Activated effector memory CD4-positive, alpha-beta T cell treated with anti-CD3 and anti-CD28 coated beads, Interleukin-2, amount 50 U/mL, for 16 hours (primary cell): ENCODE data around the gene PTGES.
"Not testable (repeated sequence)": the region's sequence is repeated elsewhere in the genome, so short reads cannot be mapped to it uniquely, and the experiment has no call there.

Experiments used
- DNase-seq: peaks from one replicate; pipeline ENCODE4 v3.0.0-alpha.2; 2020

Gene PTGES

DNA sequence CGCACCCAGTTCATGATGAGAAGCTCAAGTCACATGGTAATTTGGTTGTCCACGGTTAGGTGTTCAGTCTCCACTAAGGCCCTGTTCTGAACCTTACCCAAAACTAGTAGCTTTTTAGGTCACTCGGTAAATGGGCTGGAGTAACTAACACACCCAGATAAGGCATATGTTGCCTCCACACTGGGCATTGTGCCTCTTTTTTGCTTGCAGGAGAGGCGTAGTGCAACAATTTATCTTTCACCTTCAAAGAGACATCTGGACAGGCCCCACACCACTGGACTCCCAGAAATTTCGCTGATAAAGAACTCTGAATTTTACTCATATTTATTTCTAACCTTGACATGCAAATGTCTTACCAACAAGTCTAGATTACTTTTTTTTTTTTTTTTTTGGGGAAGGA is 16.8 kb upstream of the PTGES start:
- no peak for DNase-seq

- no peak for DNase-seq
These were observed 15.6 kb upstream of the PTGES start for GRCh38 chr9:129768486-129768885.

DNA sequence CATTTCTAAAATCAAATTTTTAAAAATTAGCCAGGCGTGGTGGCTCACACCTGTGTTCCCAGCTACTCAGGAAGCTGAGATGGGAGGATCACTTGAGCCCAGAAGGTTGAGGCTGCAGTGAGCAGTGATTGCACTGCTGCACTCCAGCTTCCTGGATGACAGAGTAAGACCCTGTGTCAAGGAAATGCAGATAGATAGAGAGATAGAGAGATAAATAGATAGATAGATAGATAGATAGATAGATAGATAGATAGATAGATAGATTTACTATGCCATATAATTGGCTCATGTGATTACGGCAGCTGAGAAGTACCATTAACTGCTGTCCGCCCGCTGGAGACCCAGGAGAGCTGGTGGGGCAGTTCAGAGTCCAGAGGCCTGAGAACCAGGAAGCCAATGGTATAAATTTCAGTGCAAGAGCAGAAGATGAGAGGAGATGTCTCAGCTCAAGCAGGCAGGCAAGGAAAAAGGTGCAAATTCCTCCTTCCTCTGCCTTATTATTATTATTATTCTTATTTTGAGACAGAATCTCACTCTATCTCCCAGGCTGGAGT is 13.0 kb upstream of the PTGES start:
- no peak for DNase-seq

DNA sequence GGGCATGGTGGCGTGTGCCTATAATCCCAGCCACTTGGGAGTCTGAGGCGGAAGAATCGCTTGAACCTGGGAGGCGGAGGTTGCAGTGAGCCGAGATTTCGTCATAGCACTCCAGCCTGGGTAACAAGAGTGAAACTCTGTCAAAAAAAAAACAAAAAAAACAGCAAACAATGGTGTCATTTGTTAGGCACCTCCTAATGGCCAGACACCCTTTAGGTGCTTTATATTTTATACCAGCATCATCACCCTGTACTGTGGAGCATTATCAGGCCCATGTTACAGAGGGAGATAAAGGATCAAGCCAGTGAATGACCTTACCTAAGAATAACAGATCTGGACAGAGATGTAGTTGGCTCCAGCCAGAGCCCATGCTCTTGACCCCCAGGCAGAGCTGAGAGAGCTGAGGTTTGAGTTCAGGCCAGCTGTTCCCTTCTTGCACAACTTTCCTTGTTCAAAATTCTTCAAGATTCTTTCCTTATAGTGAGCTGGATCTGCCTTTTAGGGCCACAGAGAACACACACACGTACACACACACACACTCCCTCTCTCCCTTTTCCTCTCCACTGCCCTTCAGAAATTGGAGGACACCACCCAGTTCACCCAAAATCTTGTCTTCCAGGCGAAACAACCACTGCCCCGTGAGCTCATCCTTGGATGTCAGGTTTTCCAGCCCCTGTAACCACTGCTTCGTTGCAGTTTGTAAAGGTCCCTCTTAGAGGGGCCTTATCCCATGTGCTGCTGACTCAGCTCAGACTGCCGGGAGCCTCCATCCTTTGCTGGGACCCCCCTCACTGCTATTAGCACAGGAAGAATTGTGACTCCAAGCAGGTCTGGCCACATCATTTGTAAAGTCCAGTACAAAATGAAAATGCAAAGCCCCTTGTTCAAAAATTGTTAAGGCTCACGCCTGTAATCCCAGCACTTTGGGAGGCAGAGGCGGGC is 10.4 kb upstream of the PTGES start:
- no peak for DNase-seq

DNA sequence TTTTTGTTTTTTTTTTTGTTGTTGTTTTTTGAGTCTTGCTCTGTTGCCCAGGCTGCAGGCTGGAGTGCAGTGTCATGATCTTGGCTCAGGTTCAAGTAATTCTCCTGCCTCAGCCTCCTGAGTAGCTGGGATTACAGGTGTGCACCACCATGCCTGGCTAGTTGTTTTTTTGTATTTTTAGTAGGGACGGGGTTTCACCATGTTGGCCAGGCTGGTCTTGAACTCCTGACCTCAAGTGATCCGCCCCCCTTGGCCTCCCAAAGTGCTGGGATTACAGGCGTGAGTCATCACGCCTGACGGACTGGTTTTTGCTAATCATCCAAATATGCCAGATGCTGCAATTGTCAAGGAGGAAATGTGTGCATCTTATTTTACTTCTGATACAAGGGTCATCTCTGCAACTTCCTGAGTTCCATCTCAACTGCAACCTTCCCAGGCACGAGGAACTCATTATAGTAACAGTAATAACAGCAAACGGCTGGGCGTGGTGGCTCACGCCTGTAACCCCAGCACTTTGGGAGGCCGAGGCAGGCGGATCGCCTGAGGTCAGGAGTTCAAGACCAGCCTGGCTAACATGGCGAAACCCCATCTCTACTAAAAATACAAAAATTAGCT is 9.6 kb upstream of the PTGES start:
- DNase-seq, result not testable (repeated sequence)

- DNase-seq, result no peak
These were observed 9.1 kb upstream of the PTGES start for GRCh38 chr9:129761901-129762369.

DNA sequence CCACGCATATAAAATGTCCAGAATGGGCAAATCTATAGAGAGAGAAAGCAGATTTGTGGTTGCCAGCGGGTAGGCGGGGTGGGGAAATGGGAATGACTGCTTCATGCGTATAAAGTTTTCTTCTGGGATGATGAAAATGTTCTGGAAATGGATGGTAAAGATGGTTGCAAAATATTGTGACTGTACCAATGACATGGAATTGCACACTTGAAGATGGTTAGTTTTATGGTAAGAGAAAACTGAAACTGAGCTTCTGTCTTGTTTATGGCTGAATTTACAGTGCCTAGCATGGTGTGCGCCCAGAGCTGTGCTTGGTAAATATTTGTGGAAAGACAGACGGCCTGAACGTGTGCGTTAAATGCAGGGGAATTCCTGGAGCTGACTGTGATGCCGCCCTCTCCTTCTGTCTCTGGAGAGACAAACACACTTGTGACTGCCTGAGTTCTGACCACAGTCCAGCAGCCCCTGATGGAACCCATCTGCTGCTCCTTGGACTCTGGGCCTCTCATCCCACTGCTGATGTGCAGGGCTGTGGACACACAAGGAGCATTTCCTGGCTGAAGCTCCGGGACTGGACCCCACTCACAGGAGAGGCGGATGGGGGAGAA is 8.6 kb upstream of the PTGES start:
- no peak for DNase-seq

DNA sequence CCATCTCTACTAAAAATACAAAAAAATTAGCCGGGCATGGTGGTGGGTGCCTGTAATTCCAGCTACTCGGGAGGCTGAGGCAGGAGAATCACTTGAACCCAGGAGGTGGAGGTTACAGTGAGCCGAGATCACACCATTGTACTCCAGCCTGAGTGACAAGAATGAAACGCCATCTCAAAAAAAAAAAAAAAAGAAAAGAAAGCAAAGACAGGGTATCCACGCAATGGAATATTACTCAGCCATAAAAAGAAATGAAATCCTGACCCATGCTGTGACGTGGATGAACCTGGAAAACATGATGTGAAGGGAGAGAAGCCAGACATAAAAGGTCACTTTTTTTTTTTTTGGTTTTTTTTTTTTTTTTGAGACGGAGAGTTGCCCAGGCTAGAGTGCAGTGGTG is 7.9 kb upstream of the PTGES start:
- DNase-seq, result not testable (repeated sequence)

GRCh38 chr9:129759804-129760502 is 7.1 kb upstream of the PTGES start:
- DNase-seq, result no peak

DNA sequence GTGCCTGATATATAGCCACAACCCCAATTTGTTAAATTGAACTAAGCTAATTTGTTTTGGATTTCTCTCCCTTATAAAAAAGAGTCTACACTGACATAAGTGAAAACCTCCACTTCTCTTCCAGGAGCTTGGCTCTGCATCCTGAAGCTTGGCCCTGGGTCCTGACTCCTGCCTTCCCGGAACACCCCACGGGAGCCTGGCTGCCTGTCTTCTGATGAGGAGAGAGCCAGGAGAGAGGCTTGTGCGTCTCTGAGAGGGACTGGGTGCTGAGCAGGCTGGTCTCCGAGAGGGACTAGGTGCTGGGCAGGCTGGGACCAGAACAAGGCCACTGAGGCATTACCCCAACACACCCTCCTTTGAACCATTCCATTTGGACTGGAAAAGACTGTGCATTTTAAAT is 6.5 kb upstream of the PTGES start:
- DNase-seq, result no peak

DNA sequence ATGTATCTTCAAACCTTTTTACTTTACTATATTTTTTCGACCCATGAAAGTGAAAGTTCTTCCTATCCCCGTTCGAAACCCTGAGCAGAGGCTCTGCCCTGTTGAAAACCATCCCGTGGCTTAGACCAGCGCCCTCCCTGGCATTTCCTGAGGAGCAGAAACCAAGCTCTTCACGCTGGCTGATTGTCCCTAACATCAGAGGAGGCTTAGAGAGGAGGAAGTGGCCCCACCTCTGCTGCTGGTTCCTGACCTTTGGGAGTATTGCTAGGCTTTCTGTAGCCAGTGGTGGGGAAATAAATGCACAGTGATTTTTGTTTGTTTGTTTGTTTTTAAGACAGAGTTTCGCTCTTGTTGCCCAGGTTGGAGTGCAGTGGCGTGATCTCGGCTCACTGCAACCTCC is 4.2 kb upstream of the PTGES start:
- DNase-seq, result no peak

DNA sequence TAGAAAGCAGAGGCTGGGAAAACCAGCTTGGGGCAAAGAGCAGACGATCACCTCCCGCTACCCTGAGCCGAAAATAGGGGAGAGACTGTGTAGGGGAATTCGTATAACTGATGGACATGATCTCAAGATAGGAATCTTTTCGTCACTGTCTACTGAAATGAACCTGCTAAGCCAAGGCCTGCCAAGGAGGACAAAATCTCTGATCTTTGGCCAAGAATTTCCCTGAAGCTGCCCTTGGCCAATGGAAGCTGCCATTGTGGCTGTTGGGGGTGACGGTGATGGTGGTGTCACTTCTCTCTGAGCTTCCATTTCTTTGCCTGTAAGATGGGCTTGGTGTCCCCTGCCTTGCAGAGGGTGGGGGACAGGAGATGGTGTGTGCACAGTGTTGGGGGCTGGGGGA is 3.3 kb upstream of the PTGES start:
- no peak for DNase-seq

- no peak for DNase-seq
These were observed 2.3 kb upstream of the PTGES start for GRCh38 chr9:129755151-129755550.

- DNase-seq, result no peak
These were observed 721 bp downstream of the PTGES start for GRCh38 chr9:129751841-129752801.

- DNase-seq, result no peak
These were observed 2.7 kb downstream of the PTGES start for GRCh38 chr9:129750013-129750638.

DNA sequence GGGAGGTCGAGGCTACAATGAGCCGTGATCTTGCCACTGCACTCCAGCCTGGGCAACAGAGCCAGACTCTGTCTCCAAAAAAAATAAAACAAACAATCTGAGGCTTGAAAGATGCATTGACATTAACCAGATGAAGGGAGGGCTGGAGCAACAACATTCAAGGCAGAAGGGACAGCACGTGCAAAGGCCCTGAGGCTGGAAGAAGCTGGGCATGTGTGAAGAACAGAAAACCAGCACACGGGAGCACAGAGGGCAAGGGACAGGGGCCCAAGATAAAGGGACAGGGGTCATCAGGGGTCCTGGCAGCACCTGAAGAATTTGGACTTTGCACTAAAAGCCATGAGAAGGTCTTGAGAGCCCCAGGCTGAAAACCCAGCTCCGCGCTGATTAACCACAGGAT is 3.3 kb downstream of the PTGES start:
- DNase-seq, result no peak

- DNase-seq, result not testable (repeated sequence)
These were observed 3.8 kb downstream of the PTGES start for GRCh38 chr9:129749052-129749451.

GRCh38 chr9:129748249-129748648 is 4.6 kb downstream of the PTGES start:
- DNase-seq, result no peak

GRCh38 chr9:129746092-129746777 is 6.6 kb downstream of the PTGES start:
- DNase-seq, result no peak

DNA sequence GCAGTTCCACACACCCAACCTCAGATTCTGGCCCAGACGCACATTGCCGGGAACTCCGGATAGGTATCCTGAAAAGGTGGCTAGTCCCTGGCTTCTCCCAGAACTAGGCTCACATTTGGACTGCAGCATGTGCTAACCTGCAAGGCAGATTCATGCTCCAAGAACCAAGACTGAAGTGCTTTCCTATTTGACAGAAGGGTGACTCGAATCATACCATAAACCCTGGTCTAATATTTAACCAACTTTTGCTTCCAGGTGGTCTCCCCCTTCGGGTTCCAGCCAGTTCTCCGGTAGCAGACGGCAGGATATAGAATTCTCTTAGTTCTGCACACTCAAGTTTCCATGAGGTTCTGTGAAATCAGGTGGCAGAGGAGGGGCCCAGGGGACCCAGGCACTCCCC is 7.6 kb downstream of the PTGES start:
- no peak for DNase-seq
